Stimulated activated CD4-positive, alpha-beta T cell treated with anti-CD3 and anti-CD28 coated beads, TNF-alpha, amount 100 ng/mL, for 1 hour (primary cell): ENCODE results near the gene ITGB8.
"Not testable (repeated sequence)": the region's sequence is repeated elsewhere in the genome, so short reads cannot be mapped to it uniquely, and the experiment has no call there.

ENCODE experiments used
- DNase-seq, 3 donors: peaks; one replicate each; pipeline ENCODE4 v3.0.0-alpha.2; 2020; ENCODE audit warnings: low read depth in 3 of 3, low spot score in 1 of 3

Gene ITGB8

GRCh38 chr7:20365486-20365885 lies 34.8 kb downstream of the ITGB8 start:
- no peak for DNase-seq

GRCh38 chr7:20374399-20374798 lies 43.7 kb downstream of the ITGB8 start:
- no peak for DNase-seq

- DNase-seq, result no peak
These were observed 46.1 kb downstream of the ITGB8 start for GRCh38 chr7:20376796-20377195.

GRCh38 chr7:20381406-20382034 lies 50.8 kb downstream of the ITGB8 start:
- no peak for DNase-seq

GRCh38 chr7:20383351-20383750 lies 52.7 kb downstream of the ITGB8 start:
- no peak for DNase-seq

- no peak for DNase-seq
These were observed 54.4 kb downstream of the ITGB8 start for GRCh38 chr7:20385126-20385525.

GRCh38 chr7:20388084-20388483 lies 57.4 kb downstream of the ITGB8 start:
- DNase-seq, result no peak

- DNase-seq, result not testable (repeated sequence)
These were observed 58.5 kb downstream of the ITGB8 start for GRCh38 chr7:20389192-20389591.

GRCh38 chr7:20393021-20393610 lies 62.4 kb downstream of the ITGB8 start:
- DNase-seq, result no peak

GRCh38 chr7:20393616-20394015 lies 62.9 kb downstream of the ITGB8 start:
- DNase-seq, result no peak

- no peak for DNase-seq
These were observed 63.6 kb downstream of the ITGB8 start for GRCh38 chr7:20394284-20394683.

GRCh38 chr7:20395104-20395503 lies 64.4 kb downstream of the ITGB8 start:
- DNase-seq, result no peak

- DNase-seq, result no peak
These were observed 64.8 kb downstream of the ITGB8 start for GRCh38 chr7:20395511-20395910.

GRCh38 chr7:20399521-20399920 lies 68.8 kb downstream of the ITGB8 start:
- DNase-seq, result no peak

GRCh38 chr7:20401861-20402746 lies 71.4 kb downstream of the ITGB8 start:
- no peak for DNase-seq

GRCh38 chr7:20402747-20403230 lies 72.1 kb downstream of the ITGB8 start:
- DNase-seq, result no peak

GRCh38 chr7:20403331-20403730 lies 72.6 kb downstream of the ITGB8 start:
- no peak for DNase-seq

- DNase-seq, result no peak
These were observed 73.6 kb downstream of the ITGB8 start for GRCh38 chr7:20404320-20404719.

- DNase-seq, result no peak
These were observed 77.1 kb downstream of the ITGB8 start for GRCh38 chr7:20407585-20408466.

GRCh38 chr7:20408467-20408826 lies 77.7 kb downstream of the ITGB8 start:
- no peak for DNase-seq

GRCh38 chr7:20409961-20410360 lies 79.3 kb downstream of the ITGB8 start:
- no peak for DNase-seq
